Activated CD4-positive, alpha-beta T cell treated with anti-CD3 and anti-CD28 coated beads for 36 hours (primary cell): ENCODE data around the gene ZNF215. TPM values are rescaled to one million over a fixed set of nuclear protein-coding genes. Genes with fewer than 3 reads are reported as not detected.

Experiments used
- ATAC-seq: fragments of 200-7000 bp; cut with Tn5 transposase; one replicate; pipeline ENCODE4 v1.10.0; 2021; ENCODE audit warnings: mild to moderate bottlenecking, moderate library complexity
- CTCF ChIA-PET: fragments of 350-600 bp; sonication (Branson Sonifier 250); formaldehyde crosslinking; loops from one replicate; lab custom pipeline; 2021; ENCODE audit warnings: antibody characterized with exemption; lab: Charles Lee
- POLR2A ChIA-PET: fragments of 350-600 bp; sonication (Branson Sonifier 250); formaldehyde crosslinking; loops from one replicate; lab custom pipeline; 2021; ENCODE audit warnings: antibody characterized with exemption, inconsistent platforms; lab: Charles Lee
- DNase-seq: peaks from one replicate; pipeline ENCODE4 v3.0.0-alpha.2; 2020
- H3K27ac Mint-ChIP-seq: one replicate; pipeline ENCODE4 v1.8.0; 2021; ENCODE audit warnings: mixed read lengths
- H3K27me3 Mint-ChIP-seq: one replicate; pipeline ENCODE4 v1.8.0; 2021; ENCODE audit warnings: mixed read lengths
- H3K36me3 Mint-ChIP-seq: one replicate; pipeline ENCODE4 v1.8.0; 2021; ENCODE audit warnings: low read depth, mixed read lengths
- H3K4me1 Mint-ChIP-seq: one replicate; pipeline ENCODE4 v1.8.0; 2021; ENCODE audit warnings: mixed read lengths
- H3K4me3 Mint-ChIP-seq: one replicate; pipeline ENCODE4 v1.8.0; 2021; ENCODE audit warnings: mild to moderate bottlenecking, moderate library complexity, mixed read lengths
- H3K9me3 Mint-ChIP-seq: one replicate; pipeline ENCODE4 v1.8.0; 2021; ENCODE audit warnings: low read depth, mixed read lengths
- intact Hi-C, 2 experiments: fragments of 100-400 bp; cut with DNase I in 1 of 2; cut with micrococcal nuclease in 1 of 2; formaldehyde crosslinking; loops; one replicate each; pipeline versions ENCODE4 v1.14.2 to v1.15.1; 2022 to 2024; cut with DNase I, micrococcal nuclease
- total RNA-seq, 2 experiments: library from RNA; stranded (reverse); gene quantifications; one replicate each; pipeline ENCODE4 v1.2.3, GENCODE V29; 2021

Gene ZNF215
- total RNA-seq, 2 experiments from 2014 or later = 3.6 TPM

DNA sequence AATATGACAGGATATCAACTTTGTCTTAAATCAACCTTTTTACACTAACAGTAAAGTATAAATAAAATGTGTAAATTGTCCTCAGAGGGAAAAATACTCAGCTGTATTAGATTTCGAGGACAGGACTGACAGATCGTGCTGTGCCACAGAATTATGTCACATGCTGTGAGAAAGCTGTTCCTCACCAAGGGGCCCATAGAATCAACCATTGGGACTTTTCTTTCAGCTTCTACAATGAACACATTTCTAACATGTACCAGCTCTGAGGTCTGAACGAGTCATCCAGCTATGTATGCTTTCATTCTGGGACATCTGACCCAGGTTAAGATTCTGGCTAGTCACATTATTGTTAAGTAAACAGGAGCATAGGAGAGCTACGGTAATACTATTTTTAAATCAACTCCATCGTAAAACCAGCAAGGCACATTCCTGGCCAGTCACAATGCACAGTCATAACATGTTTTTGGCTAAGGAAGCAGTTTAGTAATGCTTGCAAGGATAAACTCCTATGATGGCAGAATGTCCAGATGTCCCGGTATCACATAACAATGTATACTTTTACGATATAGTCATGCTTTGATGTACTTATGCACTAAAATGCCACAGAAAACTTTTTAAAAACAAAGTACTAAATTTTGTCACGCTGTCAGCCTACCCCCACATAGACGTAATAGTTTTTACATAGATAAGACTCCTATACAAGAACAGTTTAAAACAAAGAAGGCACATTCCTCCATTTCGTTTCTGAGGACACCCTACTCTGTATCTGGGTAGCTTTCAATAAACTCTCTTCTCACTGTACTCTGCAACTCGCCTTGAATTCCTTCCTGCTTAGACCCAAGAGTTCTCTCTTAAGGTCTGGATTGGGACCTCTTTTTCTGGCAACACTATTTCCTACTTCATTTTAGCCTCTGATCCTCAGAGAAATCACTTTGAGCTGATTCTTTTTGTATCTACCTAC lies 66.5 kb downstream of the ZNF215 start:
- Mint-ChIP-seq H3K9me3 (no peaks in the 10 kb centered on the region), H3K27me3 (peaks cover 2% of the 10 kb centered on the region), H3K36me3 (no peaks in the 10 kb centered on the region), H3K4me1 (no peaks in the 10 kb centered on the region), H3K4me3 (no peak overlapping the region), H3K27ac (no peak overlapping the region)
- intact Hi-C loops = no loop called here
- ChIA-PET CTCF (interaction anchor here (1.0 kb wide), 2 partner anchors 18 to 234 kb away, joined by 3 read pairs; no protein-coding TSS in a partner anchor), POLR2A (no interaction called here)
- no peak for DNase-seq
- no peak for ATAC-seq

GRCh38 chr11:6995703-6996102 lies 69.5 kb downstream of the ZNF215 start:
- CTCF ChIA-PET = no interaction called here
- Mint-ChIP-seq H3K27ac (no peak overlapping the region), H3K36me3 (no peaks in the 10 kb centered on the region)

GRCh38 chr11:7004482-7004881 lies 78.3 kb downstream of the ZNF215 start:
- Mint-ChIP-seq H3K27ac (no peak overlapping the region), H3K4me1 (no peaks in the 10 kb centered on the region), H3K36me3 (no peaks in the 10 kb centered on the region), H3K9me3 (no peaks in the 10 kb centered on the region), H3K4me3 (no peak overlapping the region), H3K27me3 (peaks cover 18% of the 10 kb centered on the region)
- CTCF ChIA-PET = no interaction called here
- POLR2A ChIA-PET = no interaction called here
- DNase-seq (peak; percentile 29), ATAC-seq (peak; percentile 33)
- intact Hi-C loops = no loop called here

More at GRCh38 chr11:6995703-6996102, 69.5 kb downstream of the ZNF215 start:
- DNase-seq (no peak), ATAC-seq (no peak)
- Mint-ChIP-seq H3K27me3 (peaks cover 8% of the 10 kb centered on the region), H3K9me3 (no peaks in the 10 kb centered on the region), H3K4me3 (no peak overlapping the region), H3K4me1 (no peaks in the 10 kb centered on the region)
- POLR2A ChIA-PET = no interaction called here
- intact Hi-C loops = no loop called here

Other genes starting within 250 kb of the ZNF215 start
- 100 to 1,000 TPM; 118 to 156 TPM for gene MRPL17, start 243.1 kb upstream of the ZNF215 start, total RNA-seq
- under 1 TPM; 0.14 to 0.26 TPM for gene OR2AG2, start 154.4 kb upstream of the ZNF215 start, total RNA-seq
- gene OR2AG1, start 143.4 kb upstream of the ZNF215 start, total RNA-seq = not detected
- gene OR6A2, start 126.7 kb upstream of the ZNF215 start, total RNA-seq = under 1 TPM; 0.14 to 0.25 TPM
- not detected for gene OR10A5, start 80.7 kb upstream of the ZNF215 start, total RNA-seq
- not detected for gene OR10A2, start 63.4 kb upstream of the ZNF215 start, total RNA-seq
- gene OR10A4, start 49.8 kb upstream of the ZNF215 start, total RNA-seq = not detected
- gene OR2D2, start 33.9 kb upstream of the ZNF215 start, total RNA-seq = under 1 TPM; 0.32 to 0.44 TPM
- not detected for gene OR2D3, start 5.4 kb upstream of the ZNF215 start, total RNA-seq
- not detected for gene ZNF214, start 93.9 kb downstream of the ZNF215 start, total RNA-seq
- under 1 TPM; 0.11 to 0.21 TPM for gene NLRP14, start 94.1 kb downstream of the ZNF215 start, total RNA-seq
- not detected for gene RBMXL2, start 162.6 kb downstream of the ZNF215 start, total RNA-seq